ENCODE measurements around the gene COX4I2.
"Not testable (repeated sequence)": the region's sequence is repeated elsewhere in the genome, so short reads cannot be mapped to it uniquely, and the experiment has no call there.

The COX4I2 gene

GRCh38 chr20:31666258-31667042 lies 28.7 kb downstream of the COX4I2 start:
- Histone ChIP-seq H3K36me3 (ENCODE audit: control insufficient read depth in 1 of 2, insufficient read depth in 2 of 2, low read length in 2 of 2) (peaks cover 13 to 15% of the 10 kb centered on the region in 2 experiments), H3K9me3 (ENCODE audit: insufficient read depth, low read depth, low read length) (no peaks in the 10 kb centered on the region), H4K12ac (ENCODE audit: low read depth, low read length) (no peak overlapping the region), H3K4me3 (ENCODE audit: low read depth, low read length) (no peak overlapping the region), H4K8ac (ENCODE audit: low read depth, low read length) (no peak overlapping the region), H3K14ac (ENCODE audit: low read length) (no peak overlapping the region), H3K18ac (ENCODE audit: low read length) (no peak overlapping the region), H3K9ac (ENCODE audit: low read length) (no peak overlapping the region), H3K4me1 (ENCODE audit: control insufficient read depth in 1 of 2, insufficient read depth in 2 of 2, low read length in 2 of 2) (peaks cover 26 to 28% of the 10 kb centered on the region in 2 experiments), H3K4ac (ENCODE audit: low read depth, low read length) (no peak overlapping the region), H3K27ac (ENCODE audit: low read depth, low read length) (no peak overlapping the region), H3K79me2 (ENCODE audit: control insufficient read depth, insufficient read depth, low read length, poor library complexity) (no peaks in the 10 kb centered on the region), H3K23ac (ENCODE audit: low read length) (no peak overlapping the region), H2AFZ (ENCODE audit: insufficient read depth, low read length, poor library complexity) (no peak overlapping the region), H2AK5ac (ENCODE audit: low read length) (no peak overlapping the region), H2BK12ac (ENCODE audit: low read length) (no peak overlapping the region), H3K4me2 (ENCODE audit: low read length) (no peak overlapping the region), H3K27me3 (ENCODE audit: insufficient read depth, low read length) (no peaks in the 10 kb centered on the region), H2BK5ac (ENCODE audit: low read depth, low read length, poor library complexity) (no peak overlapping the region), H3K79me1 (ENCODE audit: low read length) (peaks cover 11% of the 10 kb centered on the region), H4K91ac (ENCODE audit: low read depth, low read length) (peak overlapping the region; percentile 8), H2BK120ac (ENCODE audit: insufficient read depth, low read length, poor library complexity) (no peak overlapping the region)
- peak; percentile 13 to 32 for DNase-seq
- WGBS (ENCODE audit: extremely low coverage, insufficient coverage, insufficient read length), result no CpG with 5 or more reads among the region's 7 CpGs

GRCh38 chr20:31667315-31668285 lies 29.9 kb downstream of the COX4I2 start:
- Histone ChIP-seq H3K18ac (ENCODE audit: low read length) (peak overlapping the region; percentile 32), H2BK12ac (ENCODE audit: low read length) (no peak overlapping the region), H2BK5ac (ENCODE audit: low read depth, low read length, poor library complexity) (no peak overlapping the region), H3K36me3 (ENCODE audit: control insufficient read depth in 1 of 2, insufficient read depth in 2 of 2, low read length in 2 of 2) (peaks cover 13 to 15% of the 10 kb centered on the region in 2 experiments), H3K4me2 (ENCODE audit: low read length) (no peak overlapping the region), H3K23ac (ENCODE audit: low read length) (no peak overlapping the region), H3K4me3 (ENCODE audit: low read depth, low read length) (no peak overlapping the region), H4K8ac (ENCODE audit: low read depth, low read length) (no peak overlapping the region), H3K79me1 (ENCODE audit: low read length) (peaks cover 6% of the 10 kb centered on the region), H3K79me2 (ENCODE audit: control insufficient read depth, insufficient read depth, low read length, poor library complexity) (no peaks in the 10 kb centered on the region), H3K14ac (ENCODE audit: low read length) (peak overlapping the region; percentile 12), H2AFZ (ENCODE audit: insufficient read depth, low read length, poor library complexity) (no peak overlapping the region), H4K91ac (ENCODE audit: low read depth, low read length) (no peak overlapping the region), H3K27me3 (ENCODE audit: insufficient read depth, low read length) (no peaks in the 10 kb centered on the region), H2AK5ac (ENCODE audit: low read length) (peak overlapping the region; percentile 21), H3K9me3 (ENCODE audit: insufficient read depth, low read depth, low read length) (no peaks in the 10 kb centered on the region), H2BK120ac (ENCODE audit: insufficient read depth, low read length, poor library complexity) (no peak overlapping the region), H3K9ac (ENCODE audit: low read length) (no peak overlapping the region), H3K4me1 (ENCODE audit: control insufficient read depth in 1 of 2, insufficient read depth in 2 of 2, low read length in 2 of 2) (peaks cover 21% of the 10 kb centered on the region in 2 experiments), H4K12ac (ENCODE audit: low read depth, low read length) (no peak overlapping the region), H3K27ac (ENCODE audit: low read depth, low read length) (no peak overlapping the region), H3K4ac (ENCODE audit: low read depth, low read length) (no peak overlapping the region)
- WGBS (ENCODE audit: extremely low coverage, insufficient coverage, insufficient read length), result no CpG with 5 or more reads among the region's 15 CpGs
- DNase-seq, result no peak

DNA sequence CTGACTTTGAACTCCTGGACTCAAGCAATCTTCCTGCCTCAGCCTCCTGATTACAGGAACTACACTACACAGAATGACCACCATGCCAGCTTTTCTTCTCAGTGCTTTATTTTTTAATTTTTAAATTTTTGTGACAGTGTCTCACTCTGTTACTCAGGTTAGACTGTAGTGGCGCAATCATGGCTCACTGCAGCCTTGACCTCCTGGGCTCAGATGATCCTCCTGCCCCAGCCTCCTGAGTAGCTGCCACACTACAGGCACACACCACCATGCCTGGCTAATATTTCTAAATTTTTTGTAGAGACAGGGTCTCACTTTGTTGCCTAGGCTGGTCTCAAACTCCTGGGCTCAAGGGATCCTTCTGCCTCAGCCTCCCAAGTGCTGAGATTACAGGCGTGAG lies 31.2 kb downstream of the COX4I2 start:
- not testable (repeated sequence) for H2BK120ac ChIP-seq (ENCODE audit: insufficient read depth, low read length, poor library complexity); H3K9me3 ChIP-seq (ENCODE audit: insufficient read depth, low read depth, low read length); H3K27ac ChIP-seq (ENCODE audit: low read depth, low read length); H3K4me2 ChIP-seq (ENCODE audit: low read length); H3K9ac ChIP-seq (ENCODE audit: low read length); DNase-seq; H3K79me2 ChIP-seq (ENCODE audit: control insufficient read depth, insufficient read depth, low read length, poor library complexity); H2AFZ ChIP-seq (ENCODE audit: insufficient read depth, low read length, poor library complexity); H2AK5ac ChIP-seq (ENCODE audit: low read length); H3K79me1 ChIP-seq (ENCODE audit: low read length); H4K12ac ChIP-seq (ENCODE audit: low read depth, low read length); H2BK5ac ChIP-seq (ENCODE audit: low read depth, low read length, poor library complexity); H2BK12ac ChIP-seq (ENCODE audit: low read length); H3K18ac ChIP-seq (ENCODE audit: low read length); H4K91ac ChIP-seq (ENCODE audit: low read depth, low read length); H4K8ac ChIP-seq (ENCODE audit: low read depth, low read length); H3K4me3 ChIP-seq (ENCODE audit: low read depth, low read length); H3K14ac ChIP-seq (ENCODE audit: low read length); H3K23ac ChIP-seq (ENCODE audit: low read length); H3K27me3 ChIP-seq (ENCODE audit: insufficient read depth, low read length); H3K4ac ChIP-seq (ENCODE audit: low read depth, low read length)
- peaks cover 13 to 15% of the 10 kb centered on the region in 2 experiments for H3K36me3 ChIP-seq (ENCODE audit: control insufficient read depth in 1 of 2, insufficient read depth in 2 of 2, low read length in 2 of 2)
- no CpG with 5 or more reads among the region's 2 CpGs for WGBS (ENCODE audit: extremely low coverage, insufficient coverage, insufficient read length)
- H3K4me1 ChIP-seq (ENCODE audit: control insufficient read depth in 1 of 2, insufficient read depth in 2 of 2, low read length in 2 of 2), result peaks cover 14 to 15% of the 10 kb centered on the region in 2 experiments

DNA sequence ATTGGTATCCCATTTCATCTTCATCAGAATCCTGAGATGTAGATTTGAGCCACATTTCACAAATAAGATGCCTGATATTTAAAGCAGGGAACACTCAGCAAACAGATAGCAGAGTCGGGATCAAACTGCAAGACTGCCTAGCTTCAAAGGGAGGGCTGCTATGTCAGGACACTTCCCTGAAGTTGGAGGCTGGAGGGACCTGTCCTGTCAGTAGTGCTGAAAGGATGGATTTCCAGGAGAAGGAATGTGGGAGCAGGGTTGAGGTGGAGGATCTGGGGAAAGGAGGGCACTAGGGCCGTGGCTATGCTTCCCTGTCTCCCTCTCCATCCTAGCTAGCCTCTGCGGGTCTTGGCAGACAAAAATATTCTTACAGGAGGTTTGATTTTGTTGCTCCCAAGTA lies 32.2 kb downstream of the COX4I2 start:
- Histone ChIP-seq H4K8ac (ENCODE audit: low read depth, low read length) (no peak overlapping the region), H3K27ac (ENCODE audit: low read depth, low read length) (no peak overlapping the region), H3K27me3 (ENCODE audit: insufficient read depth, low read length) (no peaks in the 10 kb centered on the region), H2BK120ac (ENCODE audit: insufficient read depth, low read length, poor library complexity) (no peak overlapping the region), H3K4me2 (ENCODE audit: low read length) (no peak overlapping the region), H3K9ac (ENCODE audit: low read length) (no peak overlapping the region), H2AK5ac (ENCODE audit: low read length) (no peak overlapping the region), H3K4me1 (ENCODE audit: control insufficient read depth in 1 of 2, insufficient read depth in 2 of 2, low read length in 2 of 2) (peaks cover 8 to 12% of the 10 kb centered on the region in 2 experiments), H3K23ac (ENCODE audit: low read length) (no peak overlapping the region), H2BK5ac (ENCODE audit: low read depth, low read length, poor library complexity) (no peak overlapping the region), H4K12ac (ENCODE audit: low read depth, low read length) (no peak overlapping the region), H2AFZ (ENCODE audit: insufficient read depth, low read length, poor library complexity) (no peak overlapping the region), H3K79me2 (ENCODE audit: control insufficient read depth, insufficient read depth, low read length, poor library complexity) (no peaks in the 10 kb centered on the region), H3K36me3 (ENCODE audit: control insufficient read depth in 1 of 2, insufficient read depth in 2 of 2, low read length in 2 of 2) (peaks cover 9 to 11% of the 10 kb centered on the region in 2 experiments), H3K9me3 (ENCODE audit: insufficient read depth, low read depth, low read length) (no peaks in the 10 kb centered on the region), H3K4ac (ENCODE audit: low read depth, low read length) (no peak overlapping the region), H3K79me1 (ENCODE audit: low read length) (no peaks in the 10 kb centered on the region), H3K14ac (ENCODE audit: low read length) (no peak overlapping the region), H2BK12ac (ENCODE audit: low read length) (no peak overlapping the region), H4K91ac (ENCODE audit: low read depth, low read length) (no peak overlapping the region), H3K4me3 (ENCODE audit: low read depth, low read length) (no peak overlapping the region), H3K18ac (ENCODE audit: low read length) (no peak overlapping the region)
- WGBS (ENCODE audit: extremely low coverage, insufficient coverage, insufficient read length), result no CpG with 5 or more reads among the region's 3 CpGs
- DNase-seq, result no peak
